GM12878 (cell line): ENCODE data around the gene SHLD1.

Experiments
- ATF2 ChIP-seq: IDR thresholded peaks from 2 replicates; pipeline ENCODE4 v1.6.1; 2012; ENCODE audit warnings: low read length, inconsistent platforms
- CBFB ChIP-seq: IDR thresholded peaks from 2 replicates; pipeline ENCODE4 v1.6.1; 2016; ENCODE audit warnings: antibody characterized with exemption, low read depth
- EP300 ChIP-seq, 2 experiments: fragments of 150-350 bp in 1 of 2; IDR thresholded peaks; 2 replicates each; pipeline ENCODE4 v1.6.1; 2011 to 2012; ENCODE audit warnings: low read depth in 2 of 2, low read length in 2 of 2, borderline replicate concordance in 1 of 2, improper control_type of control experiment in 1 of 2, inconsistent platforms in 1 of 2; ENCODE audit not compliant: control insufficient read depth in 1 of 2
- MLLT1 ChIP-seq: fragments of 450-650 bp; IDR thresholded peaks from 2 replicates; pipeline ENCODE4 v1.6.1; 2016; ENCODE audit warnings: mild to moderate bottlenecking
- PKNOX1 ChIP-seq: fragments of 450-650 bp; IDR thresholded peaks from 2 replicates; pipeline ENCODE4 v1.6.1; 2016; ENCODE audit warnings: mild to moderate bottlenecking
- YY1 ChIP-seq: IDR thresholded peaks from 2 replicates; pipeline ENCODE4 v1.6.1; 2011; ENCODE audit warnings: low read depth, mild to moderate bottlenecking, low read length

GRCh38 chr20:5893052-5893451 lies 142.9 kb downstream of the SHLD1 start:
- no peak for TF ChIP-seq CBFB
- TF ChIP-seq YY1, result no peak
- TF ChIP-seq PKNOX1, result no peak
- no peak for TF ChIP-seq ATF2
- no peak for TF ChIP-seq EP300 (IDR thresholded peaks at IDR 0.05; ENCODE audit: borderline replicate concordance in 1 of 2, control insufficient read depth in 1 of 2, low read depth in 2 of 2, low read length in 2 of 2)
- no peak for TF ChIP-seq MLLT1
